NCI-H345 treated with DMSO at 0.1 percent for 48 hours (cell line): ENCODE measurements around the gene BMP7.
"Not testable (repeated sequence)": the region's sequence is repeated elsewhere in the genome, so short reads cannot be mapped to it uniquely, and the experiment has no call there.

ENCODE experiments used
- DNase-seq: peaks from one replicate; lab custom pipeline; 2025; ENCODE audit not compliant: unreplicated experiment; lab: John Stamatoyannopoulos, UW

Gene BMP7

GRCh38 chr20:57174737-57175136 is 91.7 kb downstream of the BMP7 start:
- no peak for DNase-seq

DNA sequence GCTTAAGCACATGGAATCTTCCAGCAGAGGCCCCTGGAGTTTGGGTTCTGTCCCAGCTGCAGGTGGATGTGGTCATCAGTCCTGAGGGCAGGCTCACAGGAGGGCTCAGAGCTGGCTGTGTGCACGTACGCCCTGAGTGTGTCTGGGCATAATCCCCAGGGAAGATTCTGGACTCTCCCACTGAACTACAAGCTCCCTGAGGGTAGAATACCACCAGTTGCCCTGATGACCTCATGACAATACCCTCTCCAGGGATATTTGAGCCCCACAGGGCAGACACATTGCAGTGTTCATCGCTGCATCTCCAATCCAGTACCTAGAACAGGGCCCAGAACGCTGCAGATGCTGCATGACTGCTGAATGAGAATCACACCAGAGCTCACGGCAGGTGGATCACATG is 92.5 kb downstream of the BMP7 start:
- no peak for DNase-seq

DNA sequence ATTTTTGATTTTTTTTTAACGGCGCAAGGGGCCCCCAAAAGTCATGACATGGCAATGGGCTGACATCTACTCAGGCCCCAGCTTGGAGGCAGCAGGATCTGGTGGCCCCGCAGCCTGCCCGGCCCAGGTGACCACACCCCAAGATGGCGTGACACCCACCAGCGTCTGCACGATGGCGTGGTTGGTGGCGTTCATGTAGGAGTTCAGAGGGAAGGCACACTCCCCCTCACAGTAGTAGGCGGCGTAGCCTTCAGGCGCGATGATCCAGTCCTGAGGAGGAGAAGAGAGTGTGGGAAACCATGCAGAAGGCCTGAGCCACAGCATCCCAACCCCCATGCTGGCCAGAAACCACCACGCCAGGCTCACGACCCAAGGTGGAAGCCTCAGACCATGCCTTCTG is 93.4 kb downstream of the BMP7 start:
- no peak for DNase-seq

GRCh38 chr20:57170343-57170742 is 96.1 kb downstream of the BMP7 start:
- DNase-seq: no peak

DNA sequence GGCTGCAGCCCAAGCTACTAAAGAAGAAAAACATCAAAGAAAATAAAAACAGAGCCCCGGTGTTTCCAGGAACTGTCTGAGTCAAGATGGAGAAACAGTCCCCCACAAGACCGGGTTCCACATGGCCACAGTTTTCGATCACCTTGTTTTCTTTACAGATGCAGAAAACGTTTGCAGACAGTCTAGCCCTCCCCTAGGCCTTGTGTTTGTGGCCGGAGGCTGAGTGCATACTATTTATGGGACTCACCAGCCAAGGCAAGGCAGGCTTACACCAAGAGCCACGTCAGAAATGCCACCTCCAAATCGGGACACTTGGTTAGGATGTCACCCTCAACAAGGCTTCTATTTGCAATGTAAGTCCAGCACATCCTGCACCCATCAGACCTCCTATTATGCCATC is 97.3 kb downstream of the BMP7 start:
- no peak for DNase-seq

DNA sequence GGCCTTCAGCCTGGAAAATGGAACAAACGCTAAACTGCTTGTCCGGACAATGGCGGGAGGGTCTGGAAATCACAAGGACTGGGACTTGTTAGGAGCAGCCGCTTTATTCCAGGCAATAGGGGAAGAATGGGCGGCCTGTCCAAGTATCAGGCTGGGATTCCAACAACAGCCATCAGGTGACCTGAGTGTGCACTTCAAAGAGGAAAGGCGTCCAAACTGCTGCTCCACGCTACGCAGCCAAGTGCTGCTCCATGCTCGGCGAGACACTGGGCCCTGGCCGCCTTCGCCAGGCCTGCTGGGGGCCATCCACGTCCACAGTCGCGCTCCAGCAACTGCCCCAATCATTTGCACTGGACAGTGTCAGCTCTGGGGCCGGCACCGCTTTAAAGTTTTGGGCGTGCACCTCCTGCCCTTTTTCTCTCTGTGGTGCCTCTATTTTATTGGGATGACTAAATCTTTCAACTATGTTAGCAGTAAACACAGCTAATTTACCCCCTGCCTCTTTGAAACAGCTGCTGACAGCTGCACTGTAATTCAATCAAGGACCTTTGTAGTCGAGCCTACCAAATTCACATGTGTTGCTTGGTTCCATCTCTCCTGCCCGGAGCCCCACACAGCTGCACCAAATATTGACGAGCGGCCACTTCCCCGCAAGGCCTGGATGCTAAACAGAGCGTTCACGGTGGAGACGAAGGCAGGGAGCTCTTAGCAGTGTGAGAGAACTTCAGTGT is 98.3 kb downstream of the BMP7 start:
- no peak for DNase-seq

DNA sequence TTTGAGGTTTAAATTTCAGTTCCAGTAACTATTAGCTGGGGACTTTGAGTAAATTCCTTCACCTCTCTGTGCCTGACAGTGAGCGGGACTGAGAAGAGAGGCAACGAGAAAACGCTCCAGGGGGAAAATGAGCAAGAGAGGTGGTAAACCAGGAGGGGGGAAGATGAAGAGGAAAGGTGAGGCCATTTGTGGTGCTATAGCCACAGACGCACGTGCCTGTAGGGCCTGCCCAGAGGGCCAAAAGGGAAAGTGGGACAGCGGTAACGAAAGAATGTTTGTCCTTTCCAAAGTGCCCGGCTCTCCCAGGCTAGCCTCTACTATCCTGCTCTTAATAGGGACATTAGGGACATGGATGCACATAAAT is 99.2 kb downstream of the BMP7 start:
- DNase-seq: no peak

DNA sequence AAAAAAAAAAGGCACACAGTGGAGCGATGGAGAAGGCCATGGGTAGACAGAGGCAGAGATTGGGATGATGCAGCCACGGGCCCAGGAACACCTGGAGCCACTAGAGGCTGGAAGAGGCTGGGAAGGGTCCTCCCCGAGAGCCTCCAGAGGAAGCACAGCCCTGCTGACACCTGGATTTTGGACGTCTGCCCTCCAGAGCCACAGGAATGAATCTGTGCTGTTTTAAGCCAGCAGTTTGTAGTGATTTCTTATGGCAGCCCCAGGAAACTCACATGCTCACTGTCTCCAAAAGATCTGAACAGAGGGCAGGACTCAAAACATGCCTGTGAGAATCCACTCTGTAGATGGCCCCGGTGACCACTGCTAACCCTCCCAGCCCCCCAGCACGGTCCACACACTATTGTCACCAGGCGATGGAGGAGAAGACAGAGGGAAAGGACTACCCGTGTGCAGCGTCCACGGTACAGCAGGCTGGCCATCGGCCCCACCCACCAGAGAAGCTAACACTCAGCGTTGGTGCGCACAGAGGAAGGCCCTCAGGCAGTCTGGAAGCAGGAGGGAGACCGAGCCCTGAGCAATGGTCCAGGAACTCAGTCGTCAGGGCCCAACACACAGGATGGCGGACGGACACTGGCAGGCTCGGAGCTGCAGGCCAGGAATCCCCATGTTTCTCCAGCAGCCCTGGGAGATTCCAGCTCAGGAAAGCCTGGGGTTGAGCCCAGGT is 99.7 kb downstream of the BMP7 start:
- no peak for DNase-seq

GRCh38 chr20:57165427-57166004 is 100.9 kb downstream of the BMP7 start:
- DNase-seq: no peak

DNA sequence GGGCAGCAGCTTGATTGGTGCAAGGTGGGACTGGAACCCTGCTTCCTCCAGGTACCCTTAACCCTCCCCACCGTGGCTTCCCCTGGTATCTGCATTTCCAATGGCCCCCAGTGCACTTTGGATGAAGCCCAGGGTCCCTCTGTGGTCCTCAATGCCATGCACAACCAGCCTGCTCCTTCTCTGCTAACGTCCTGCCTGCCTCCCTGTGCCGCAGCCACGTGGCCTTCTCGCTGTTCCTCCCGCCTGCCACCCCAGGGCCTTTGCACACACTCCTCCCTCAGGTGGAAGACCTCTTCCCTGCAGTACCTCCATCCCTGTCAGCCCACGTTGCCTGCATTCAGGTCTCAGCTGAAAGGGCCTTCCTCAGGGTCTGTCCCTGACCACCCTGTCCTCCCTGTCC is 101.6 kb downstream of the BMP7 start:
- DNase-seq: no peak

GRCh38 chr20:57163041-57163440 is 103.4 kb downstream of the BMP7 start:
- no peak for DNase-seq

DNA sequence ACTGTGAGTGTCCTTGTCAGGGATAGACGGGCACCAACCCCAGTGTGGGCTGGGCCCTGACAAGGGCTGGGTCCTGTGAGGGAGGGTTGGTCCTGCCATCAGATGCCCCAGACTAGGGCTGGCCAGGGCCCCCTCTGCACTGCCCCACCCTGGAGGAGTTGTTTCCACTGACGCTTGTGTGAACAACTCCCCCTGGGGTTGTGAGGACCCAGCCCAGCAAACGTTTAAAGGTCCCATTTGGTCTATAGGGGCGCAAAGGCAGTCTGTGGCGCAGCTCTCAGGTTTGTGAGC is 104.1 kb downstream of the BMP7 start:
- no peak for DNase-seq

GRCh38 chr20:57161478-57162361 is 104.7 kb downstream of the BMP7 start:
- no peak for DNase-seq

DNA sequence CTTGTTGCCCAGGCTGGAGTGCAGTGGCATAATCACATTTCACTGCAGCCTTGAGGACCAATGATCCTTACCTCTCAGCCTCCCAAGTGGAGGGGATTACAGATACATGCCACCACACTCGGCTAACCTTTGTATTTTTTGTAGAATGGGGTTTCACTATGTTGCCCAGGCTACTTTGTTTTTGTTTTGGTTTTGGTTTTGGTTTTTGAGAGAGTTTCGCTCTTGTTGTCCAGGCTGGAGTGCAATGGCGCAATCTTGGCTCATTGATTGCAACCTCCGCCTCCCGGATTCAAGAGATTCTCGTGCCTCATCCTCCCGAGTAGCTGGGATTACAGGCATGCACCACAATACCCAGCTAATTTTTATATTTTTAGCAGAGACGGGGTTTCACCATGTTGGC is 105.5 kb downstream of the BMP7 start:
- DNase-seq: no peak

GRCh38 chr20:57159945-57160610 is 106.4 kb downstream of the BMP7 start:
- DNase-seq: no peak

- no peak for DNase-seq
Measured at GRCh38 chr20:57159193-57159851, 107.1 kb downstream of the BMP7 start.

DNA sequence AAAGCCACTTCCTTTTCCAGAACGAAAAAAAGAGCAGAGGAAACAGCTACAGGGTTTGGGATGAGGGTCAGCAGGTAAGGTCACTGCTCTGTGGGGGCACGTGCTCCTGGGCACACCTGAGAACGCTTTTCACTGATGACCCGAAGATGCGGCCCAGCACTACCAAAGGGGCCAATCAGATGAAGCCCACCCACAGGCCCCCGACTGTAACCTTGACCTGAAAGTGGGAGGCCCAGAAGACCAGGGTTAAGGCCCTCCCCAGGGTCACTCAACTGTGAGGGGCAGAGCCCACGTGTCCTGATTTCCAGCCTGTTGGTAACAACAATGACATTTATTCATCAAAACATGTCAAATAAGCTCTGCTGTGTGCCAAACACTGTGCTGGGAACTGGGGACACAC is 108.0 kb downstream of the BMP7 start:
- DNase-seq: no peak

GRCh38 chr20:57157787-57158186 is 108.7 kb downstream of the BMP7 start:
- not testable (repeated sequence) for DNase-seq

- DNase-seq: no peak
Measured at GRCh38 chr20:57157106-57157691, 109.2 kb downstream of the BMP7 start.

DNA sequence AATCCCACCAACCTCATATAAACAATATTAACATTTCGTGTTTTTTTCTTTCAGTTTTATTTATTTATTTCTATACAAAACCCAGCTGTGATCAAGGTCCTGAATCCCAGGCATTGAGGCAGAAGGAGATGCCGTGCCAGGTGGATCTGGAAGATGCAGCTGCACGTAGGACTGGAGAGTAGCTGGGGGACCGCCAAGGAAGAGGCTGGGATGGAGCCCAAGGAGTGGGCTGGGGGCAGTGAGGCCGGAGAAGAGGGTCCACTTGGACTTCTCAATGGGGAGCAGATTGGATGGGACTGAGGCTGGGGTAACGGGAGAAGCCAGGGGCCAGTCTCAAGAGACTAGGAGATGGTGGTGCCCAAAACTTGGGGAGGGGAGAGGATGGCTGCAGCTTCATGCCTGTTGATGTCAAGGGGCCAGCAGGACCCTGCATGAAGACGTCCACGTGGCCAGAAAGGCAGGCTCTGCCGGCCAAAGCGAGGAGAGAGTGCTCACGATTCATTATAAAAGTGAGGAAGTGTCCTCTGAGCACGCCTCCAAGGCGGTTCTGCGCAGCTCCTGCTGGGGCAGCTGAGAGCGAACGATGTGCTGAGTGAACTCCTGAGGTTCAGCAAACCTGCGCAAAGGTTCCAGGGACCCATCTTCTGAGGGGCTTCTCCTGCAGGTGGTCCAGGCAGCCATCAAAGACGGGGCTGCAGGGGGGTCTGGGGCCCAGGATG is 110.3 kb downstream of the BMP7 start:
- DNase-seq: no peak
